Keratinocyte (primary cell): Measurements from ENCODE around the gene TDRD9. TPM values are rescaled to one million over a fixed set of nuclear protein-coding genes. Genes with fewer than 3 reads are reported as not detected.

Experiments
- DNase-seq: peaks from one replicate; pipeline ENCODE4 v3.0.0-alpha.2; 2011; ENCODE audit warnings: low read depth, missing footprints, low spot score
- FAIRE-seq: peaks from 2 replicates; lab custom pipeline; 2011; peaks lifted over from hg19 to GRCh38; lab: Jason Lieb, UNC
- H2AFZ ChIP-seq: 2 replicates; pipeline ENCODE4 v1.6.0; 2012; ENCODE audit warnings: low read length, control low read depth, inconsistent platforms; ENCODE audit not compliant: control insufficient read depth
- H3K27ac ChIP-seq: 2 replicates; pipeline ENCODE4 v1.5.1; 2011; ENCODE audit warnings: low read length; ENCODE audit not compliant: control insufficient read depth, insufficient read depth
- H3K27me3 ChIP-seq: 3 replicates; pipeline ENCODE4 v1.6.0; 2011; ENCODE audit warnings: low read length; ENCODE audit not compliant: control insufficient read depth, insufficient read depth; ENCODE audit errors: extremely low read depth
- H3K36me3 ChIP-seq, 2 experiments: 2 replicates in 1 of 2; 3 replicates in 1 of 2; pipeline ENCODE4 v1.5.1; 2011; ENCODE audit warnings: low read length in 2 of 2, mild to moderate bottlenecking in 1 of 2; ENCODE audit not compliant: control insufficient read depth in 2 of 2, insufficient read depth in 2 of 2; ENCODE audit errors: extremely low read depth in 1 of 2
- H3K4me1 ChIP-seq: 3 replicates; pipeline ENCODE4 v1.5.1; 2011; ENCODE audit warnings: low read length; ENCODE audit not compliant: control insufficient read depth, insufficient read depth; ENCODE audit errors: extremely low read depth
- H3K4me2 ChIP-seq: 3 replicates; pipeline ENCODE4 v1.6.0; 2011; ENCODE audit warnings: low read depth, low read length; ENCODE audit not compliant: control insufficient read depth, insufficient read depth; ENCODE audit errors: extremely low read depth
- H3K4me3 ChIP-seq, 3 experiments: fragments of 200-600 bp in 1 of 3; sonication (generic) in 1 of 3; 2 replicates in 2 of 3; 3 replicates in 1 of 3; pipeline ENCODE4 v1.5.1; 2011 to 2016; ENCODE audit warnings: low read length in 3 of 3, mild to moderate bottlenecking in 3 of 3, control low read depth in 2 of 3, inconsistent platforms in 1 of 3, low read depth in 1 of 3, mixed read lengths in 1 of 3, mixed run types in 1 of 3, moderate library complexity in 1 of 3; ENCODE audit not compliant: control insufficient read depth in 2 of 3, insufficient read depth in 2 of 3; ENCODE audit errors: extremely low read depth in 1 of 3
- H3K79me2 ChIP-seq: 2 replicates; pipeline ENCODE4 v1.6.0; 2012; ENCODE audit warnings: low read length; ENCODE audit not compliant: control insufficient read depth, insufficient read depth
- H3K9ac ChIP-seq: 3 replicates; pipeline ENCODE4 v1.6.0; 2011; ENCODE audit warnings: low read length; ENCODE audit not compliant: control insufficient read depth, insufficient read depth; ENCODE audit errors: extremely low read depth
- H3K9me1 ChIP-seq: 3 replicates; pipeline ENCODE4 v1.6.0; 2011; ENCODE audit warnings: low read length; ENCODE audit not compliant: control insufficient read depth, insufficient read depth; ENCODE audit errors: extremely low read depth
- H3K9me3 ChIP-seq: 2 replicates; pipeline ENCODE4 v1.5.1; 2012; ENCODE audit warnings: low read depth, low read length; ENCODE audit not compliant: control insufficient read depth
- H4K20me1 ChIP-seq: 3 replicates; pipeline ENCODE4 v1.6.0; 2011; ENCODE audit warnings: low read length; ENCODE audit not compliant: control insufficient read depth, insufficient read depth; ENCODE audit errors: extremely low read depth
- EZH2 ChIP-seq: IDR thresholded peaks from one replicate; pipeline ENCODE4 v1.6.1; 2012; ENCODE audit warnings: inconsistent platforms, mild to moderate bottlenecking, low read length, moderate library complexity
- dilution Hi-C: fragments of 300-500 bp; cut with MboI; formaldehyde crosslinking; loops from one replicate; pipeline ENCODE4 v1.7.0; 2020; ENCODE audit warnings: low sequenced_read_pairs; ENCODE audit not compliant: extremely low pct_ligation_motif_present
- polyA plus RNA-seq, 5 experiments: library from polyadenylated mRNA; depleted of rRNA in 3 of 5; stranded (reverse) in 3 of 5; stranded (forward) in 1 of 5; unstranded in 1 of 5; fragments of >200 nt; gene quantifications; 1 replicate in 1 of 5; 2 replicates in 3 of 5; 3 replicates in 1 of 5; pipeline versions ENCODE4 v1.2.1 to v1.2.3, GENCODE V29; 2011 to 2012; ENCODE audit warnings: missing spikeins in 2 of 5, low read depth in 1 of 5, low replicate concordance in 1 of 5
- TF ChIP-seq, protein P1 (sequence below), 3 experiments: IDR thresholded peaks in 1 of 3; conservative IDR thresholded peaks in 1 of 3; optimal IDR thresholded peaks in 1 of 3; 2 replicates in 2 of 3; 3 replicates in 1 of 3; pipeline versions ENCODE3 to v1.5.1; 2011; ENCODE audit warnings: low read length in 3 of 3, mild to moderate bottlenecking in 3 of 3, moderate library complexity in 2 of 3, control low read depth in 1 of 3, inconsistent platforms in 1 of 3; ENCODE audit not compliant: insufficient read depth in 2 of 3; ENCODE audit errors: extremely low read depth in 1 of 3

Gene TDRD9
- polyA plus RNA-seq, 1 donor (not counting 4 experiments of a cell fraction or from before 2014, with no cell fraction given) = 0.10 TPM

GRCh38 chr14:104085032-104085888 is 157.0 kb downstream of the TDRD9 start, which contains the start of gene ASPG:
ASPG (plus strand) TSS chr14:104085700; CDS start chr14:104085771, 71 bp downstream.
- H3K27ac ChIP-seq = no peak within 1 kb of the TSS
- H3K4me1 ChIP-seq = no peaks in the 10 kb centered on the region
- no peaks in the 10 kb centered on the region for H3K36me3 ChIP-seq
- H3K9me3 ChIP-seq = no peaks in the 10 kb centered on the region
- H3K4me2 ChIP-seq = no peak within 1 kb of the TSS
- TF ChIP-seq, protein P1, sequence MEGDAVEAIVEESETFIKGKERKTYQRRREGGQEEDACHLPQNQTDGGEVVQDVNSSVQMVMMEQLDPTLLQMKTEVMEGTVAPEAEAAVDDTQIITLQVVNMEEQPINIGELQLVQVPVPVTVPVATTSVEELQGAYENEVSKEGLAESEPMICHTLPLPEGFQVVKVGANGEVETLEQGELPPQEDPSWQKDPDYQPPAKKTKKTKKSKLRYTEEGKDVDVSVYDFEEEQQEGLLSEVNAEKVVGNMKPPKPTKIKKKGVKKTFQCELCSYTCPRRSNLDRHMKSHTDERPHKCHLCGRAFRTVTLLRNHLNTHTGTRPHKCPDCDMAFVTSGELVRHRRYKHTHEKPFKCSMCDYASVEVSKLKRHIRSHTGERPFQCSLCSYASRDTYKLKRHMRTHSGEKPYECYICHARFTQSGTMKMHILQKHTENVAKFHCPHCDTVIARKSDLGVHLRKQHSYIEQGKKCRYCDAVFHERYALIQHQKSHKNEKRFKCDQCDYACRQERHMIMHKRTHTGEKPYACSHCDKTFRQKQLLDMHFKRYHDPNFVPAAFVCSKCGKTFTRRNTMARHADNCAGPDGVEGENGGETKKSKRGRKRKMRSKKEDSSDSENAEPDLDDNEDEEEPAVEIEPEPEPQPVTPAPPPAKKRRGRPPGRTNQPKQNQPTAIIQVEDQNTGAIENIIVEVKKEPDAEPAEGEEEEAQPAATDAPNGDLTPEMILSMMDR (optimal IDR thresholded peaks at IDR 0.05 in 1 of 3, IDR thresholded peaks at IDR 0.05 in 1 of 3, conservative IDR thresholded peaks at IDR 0.05 in 1 of 3; ENCODE audit: extremely low read depth in 1 of 3, insufficient read depth in 2 of 3, low read length in 3 of 3) = no peak
- TF ChIP-seq EZH2 = no peak
- H2AFZ ChIP-seq = no peak within 1 kb of the TSS
- no peak within 1 kb of the TSS for H3K4me3 ChIP-seq
- FAIRE-seq (no peak), DNase-seq (no peak)
- peaks cover 24% of the 10 kb centered on the region for H3K27me3 ChIP-seq
- no peak within 1 kb of the TSS for H3K9ac ChIP-seq
- no peaks in the 10 kb centered on the region for H3K9me1 ChIP-seq
- dilution Hi-C loops = no loop called here
- no peaks in the 10 kb centered on the region for H4K20me1 ChIP-seq
- H3K79me2 ChIP-seq = no peaks in the 10 kb centered on the region

DNA sequence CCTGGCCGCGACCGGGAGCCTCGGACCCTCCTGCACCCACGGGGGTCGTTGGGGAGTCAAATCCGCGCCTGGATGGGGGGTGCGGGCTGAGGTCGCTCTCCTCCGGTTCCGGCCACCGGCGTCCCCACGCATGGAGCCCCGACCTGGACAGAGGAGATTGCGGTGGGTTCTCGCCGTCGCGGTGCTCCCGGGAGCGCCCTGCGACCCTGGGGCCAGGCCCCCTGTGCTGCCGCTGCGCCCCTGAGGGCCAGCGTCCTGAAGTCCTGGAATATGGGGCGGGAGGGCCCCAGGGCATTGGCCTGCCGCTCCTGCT is 157.6 kb downstream of the TDRD9 start:
- H3K4me3 ChIP-seq = no peak overlapping the region
- no peaks in the 10 kb centered on the region for H3K36me3 ChIP-seq
- dilution Hi-C loops = no loop called here
- H2AFZ ChIP-seq = no peak overlapping the region
- no peak overlapping the region for H3K27ac ChIP-seq
- no peaks in the 10 kb centered on the region for H3K4me1 ChIP-seq
- DNase-seq (no peak), FAIRE-seq (no peak)
- H3K79me2 ChIP-seq = no peaks in the 10 kb centered on the region
- no peaks in the 10 kb centered on the region for H3K9me1 ChIP-seq
- no peak overlapping the region for H3K9ac ChIP-seq
- no peak for TF ChIP-seq EZH2
- TF ChIP-seq, protein P1 (optimal IDR thresholded peaks at IDR 0.05 in 1 of 3, IDR thresholded peaks at IDR 0.05 in 1 of 3, conservative IDR thresholded peaks at IDR 0.05 in 1 of 3; ENCODE audit: extremely low read depth in 1 of 3, insufficient read depth in 2 of 3, low read length in 3 of 3) = no peak
- H4K20me1 ChIP-seq = no peaks in the 10 kb centered on the region
- no peaks in the 10 kb centered on the region for H3K9me3 ChIP-seq
- H3K27me3 ChIP-seq = peaks cover 19% of the 10 kb centered on the region
- no peak overlapping the region for H3K4me2 ChIP-seq
